HG03159 (cell line): ENCODE results near the gene E2F1.
"Not testable (repeated sequence)": the region's sequence is repeated elsewhere in the genome, so short reads cannot be mapped to it uniquely, and the experiment has no call there.

Source experiments
- ATAC-seq: cut with Tn5 transposase; IDR thresholded peaks from one replicate; pipeline ENCODE4 v1.9.1; 2021; ENCODE audit warnings: mild to moderate bottlenecking, moderate library complexity; ENCODE audit not compliant: unreplicated experiment

The E2F1 gene

GRCh38 chr20:33659341-33660034 lies 26.7 kb downstream of the E2F1 start:
- no peak for ATAC-seq

GRCh38 chr20:33658929-33659328 lies 27.3 kb downstream of the E2F1 start:
- no peak for ATAC-seq

GRCh38 chr20:33658510-33658909 lies 27.7 kb downstream of the E2F1 start:
- ATAC-seq = no peak

- no peak for ATAC-seq
These were observed 28.5 kb downstream of the E2F1 start for GRCh38 chr20:33657704-33658095.

GRCh38 chr20:33656783-33657703 lies 29.1 kb downstream of the E2F1 start:
- ATAC-seq = no peak

- ATAC-seq = no peak
These were observed 30.0 kb downstream of the E2F1 start for GRCh38 chr20:33656010-33656782.

- ATAC-seq = no peak
These were observed 31.0 kb downstream of the E2F1 start for GRCh38 chr20:33655164-33655563.

GRCh38 chr20:33654680-33655161 lies 31.5 kb downstream of the E2F1 start:
- ATAC-seq = no peak

GRCh38 chr20:33653900-33654596 lies 32.1 kb downstream of the E2F1 start:
- no peak for ATAC-seq

- ATAC-seq = no peak
These were observed 32.8 kb downstream of the E2F1 start for GRCh38 chr20:33653218-33653899.

GRCh38 chr20:33651562-33652048 lies 34.6 kb downstream of the E2F1 start:
- ATAC-seq = no peak

GRCh38 chr20:33650753-33651561 lies 35.2 kb downstream of the E2F1 start:
- no peak for ATAC-seq

GRCh38 chr20:33650111-33650752 lies 36.0 kb downstream of the E2F1 start:
- no peak for ATAC-seq

GRCh38 chr20:33649201-33649681 lies 36.9 kb downstream of the E2F1 start:
- no peak for ATAC-seq

- no peak for ATAC-seq
These were observed 37.7 kb downstream of the E2F1 start for GRCh38 chr20:33648396-33649004.

GRCh38 chr20:33647603-33648395 lies 38.4 kb downstream of the E2F1 start:
- ATAC-seq = no peak

- ATAC-seq = not testable (repeated sequence)
These were observed 39.1 kb downstream of the E2F1 start for GRCh38 chr20:33646959-33647602.
